GM19372 (cell line): ENCODE measurements around the gene MAN1B1.
A peak's percentile ranks its signal among the peaks of the same experiment; 100 is the strongest.
"Not testable (repeated sequence)": the region's sequence is repeated elsewhere in the genome, so short reads cannot be mapped to it uniquely, and the experiment has no call there.

Experiments used
- ATAC-seq: cut with Tn5 transposase; IDR thresholded peaks from one replicate; pipeline ENCODE4 v1.9.1; 2021; ENCODE audit warnings: mild to moderate bottlenecking, low read depth, moderate library complexity; ENCODE audit not compliant: unreplicated experiment

MAN1B1 gene

GRCh38 chr9:137123468-137123837, 36.7 kb downstream of the MAN1B1 start:
- ATAC-seq, result no peak

- ATAC-seq, result not testable (repeated sequence)
Observed at GRCh38 chr9:137123952-137124462, 37.2 kb downstream of the MAN1B1 start.

GRCh38 chr9:137126786-137127185, 40.0 kb downstream of the MAN1B1 start:
- ATAC-seq, result no peak

- ATAC-seq, result no peak
Observed at GRCh38 chr9:137127301-137128157, 40.7 kb downstream of the MAN1B1 start.

GRCh38 chr9:137128158-137128861, 41.5 kb downstream of the MAN1B1 start:
- ATAC-seq, result no peak

GRCh38 chr9:137128862-137129455, 42.2 kb downstream of the MAN1B1 start:
- ATAC-seq, result no peak

GRCh38 chr9:137129456-137130175, 42.8 kb downstream of the MAN1B1 start:
- peak; percentile 73 for ATAC-seq

GRCh38 chr9:137130176-137130755, 43.5 kb downstream of the MAN1B1 start:
- peak; percentile 17 for ATAC-seq

GRCh38 chr9:137134191-137134590, 47.4 kb downstream of the MAN1B1 start:
- ATAC-seq, result no peak

GRCh38 chr9:137135154-137135553, 48.4 kb downstream of the MAN1B1 start:
- not testable (repeated sequence) for ATAC-seq

- ATAC-seq, result no peak
Observed at GRCh38 chr9:137136261-137136880, 49.6 kb downstream of the MAN1B1 start.

GRCh38 chr9:137136881-137137607, 50.3 kb downstream of the MAN1B1 start:
- ATAC-seq, result no peak

- no peak for ATAC-seq
Observed at GRCh38 chr9:137138058-137138721, 51.4 kb downstream of the MAN1B1 start.

- ATAC-seq, result no peak
Observed at GRCh38 chr9:137138722-137139467, 52.1 kb downstream of the MAN1B1 start, which contains the start of gene GRIN1. GRIN1 (plus strand) TSS chr9:137139154; CDS start chr9:137139487, 333 bp downstream.

GRCh38 chr9:137139468-137140150, 52.8 kb downstream of the MAN1B1 start:
- ATAC-seq, result no peak

- ATAC-seq, result no peak
Observed at GRCh38 chr9:137140151-137141012, 53.6 kb downstream of the MAN1B1 start.
